CD14-positive monocyte (primary cell): ENCODE data around the gene SGCD. TPM values are rescaled to one million over a fixed set of nuclear protein-coding genes. Genes with fewer than 3 reads are reported as not detected.

ENCODE experiments used
- DNase-seq, 3 donors: peaks; one replicate each; pipeline ENCODE4 v3.0.0-alpha.2; 2011 to 2022
- H2AFZ ChIP-seq: 2 replicates; pipeline ENCODE4 v1.6.0; 2012; ENCODE audit warnings: mild to moderate bottlenecking, low read depth, low read length, inconsistent platforms; ENCODE audit not compliant: insufficient read depth, poor library complexity, severe bottlenecking
- H3K27ac ChIP-seq, 2 donors: 1 replicate in 1 of 2; 2 replicates in 1 of 2; pipeline ENCODE4 v1.5.1; 2012 to 2013; ENCODE audit warnings: low read length in 2 of 2, control low read depth in 1 of 2, inconsistent platforms in 1 of 2, low read depth in 1 of 2, mild to moderate bottlenecking in 1 of 2
- H3K27me3 ChIP-seq, 2 donors: one replicate each; pipeline versions ENCODE4 v1.6.0 to v1.6.1; 2011 to 2013; ENCODE audit warnings: low read length in 2 of 2; ENCODE audit not compliant: control insufficient read depth in 2 of 2, insufficient read depth in 2 of 2
- H3K36me3 ChIP-seq, 2 donors: replicated peaks in 1 of 2; 1 replicate in 1 of 2; 2 replicates in 1 of 2; pipeline versions ENCODE4 v1.5.1 to v1.6.1; 2012 to 2013; ENCODE audit warnings: low read length in 2 of 2, control low read depth in 1 of 2, inconsistent platforms in 1 of 2, mild to moderate bottlenecking in 1 of 2; ENCODE audit not compliant: insufficient read depth in 2 of 2, control insufficient read depth in 1 of 2
- H3K4me1 ChIP-seq, 2 donors: 1 replicate in 1 of 2; 2 replicates in 1 of 2; pipeline versions ENCODE4 v1.5.1 to v1.6.1; 2012 to 2013; ENCODE audit warnings: low read length in 2 of 2, control low read depth in 1 of 2, inconsistent platforms in 1 of 2, mild to moderate bottlenecking in 1 of 2, moderate library complexity in 1 of 2; ENCODE audit not compliant: insufficient read depth in 2 of 2, control insufficient read depth in 1 of 2
- H3K4me2 ChIP-seq: replicated peaks from 2 replicates; pipeline ENCODE3; 2012; ENCODE audit warnings: low read length, moderate library complexity, mild to moderate bottlenecking; ENCODE audit not compliant: poor library complexity, severe bottlenecking; ENCODE audit errors: extremely low read depth
- H3K4me3 ChIP-seq, 3 experiments: fragments of 200-600 bp in 1 of 3; sonication (generic) in 1 of 3; replicated peaks in 1 of 3; 1 replicate in 2 of 3; 2 replicates in 1 of 3; pipeline ENCODE4 v1.5.1; 2011 to 2013; ENCODE audit warnings: low read length in 3 of 3, mild to moderate bottlenecking in 3 of 3, control low read depth in 2 of 3, low read depth in 2 of 3, inconsistent platforms in 1 of 3, moderate library complexity in 1 of 3
- H3K79me2 ChIP-seq: 2 replicates; pipeline ENCODE4 v1.6.0; 2012; ENCODE audit warnings: mild to moderate bottlenecking, control low read depth, inconsistent platforms, low read length, moderate library complexity; ENCODE audit not compliant: insufficient read depth
- H3K9ac ChIP-seq: 2 replicates; pipeline ENCODE4 v1.6.0; 2017; ENCODE audit warnings: low read length, mild to moderate bottlenecking; ENCODE audit not compliant: insufficient read depth, poor library complexity, severe bottlenecking
- H3K9me3 ChIP-seq, 2 donors: replicated peaks in 1 of 2; 1 replicate in 1 of 2; 2 replicates in 1 of 2; pipeline versions ENCODE4 v1.5.1 to v1.6.1; 2012 to 2013; ENCODE audit warnings: low read length in 2 of 2, control low read depth in 1 of 2; ENCODE audit not compliant: control insufficient read depth in 1 of 2, insufficient read depth in 1 of 2
- H4K20me1 ChIP-seq: 2 replicates; pipeline ENCODE4 v1.6.0; 2012; ENCODE audit warnings: mild to moderate bottlenecking, low read length, control low read depth, moderate library complexity; ENCODE audit not compliant: insufficient read depth
- H3K27ac Mint-ChIP-seq, 7 donors: one replicate each; pipeline ENCODE4 v1.8.0; 2020; ENCODE audit warnings: mild to moderate bottlenecking in 7 of 7, mixed read lengths in 7 of 7, moderate library complexity in 6 of 7, inconsistent platforms in 2 of 7
- H3K27me3 Mint-ChIP-seq, 3 donors: one replicate each; pipeline ENCODE4 v1.8.0; 2021 to 2022; ENCODE audit warnings: low read depth in 3 of 3, mild to moderate bottlenecking in 3 of 3, mixed read lengths in 3 of 3, moderate library complexity in 3 of 3, inconsistent platforms in 1 of 3
- H3K36me3 Mint-ChIP-seq, 2 donors: one replicate each; pipeline ENCODE4 v1.8.0; 2020; ENCODE audit warnings: mixed read lengths in 2 of 2, inconsistent platforms in 1 of 2, mild to moderate bottlenecking in 1 of 2
- H3K4me1 Mint-ChIP-seq: one replicate; pipeline ENCODE4 v1.8.0; 2020; ENCODE audit warnings: mild to moderate bottlenecking, mixed read lengths
- H3K4me3 Mint-ChIP-seq, 2 donors: one replicate each; pipeline ENCODE4 v1.8.0; 2020; ENCODE audit warnings: mild to moderate bottlenecking in 2 of 2, mixed read lengths in 2 of 2, moderate library complexity in 1 of 2
- H3K9me3 Mint-ChIP-seq, 7 donors: one replicate each; pipeline ENCODE4 v1.8.0; 2020 to 2022; ENCODE audit warnings: mixed read lengths in 7 of 7, mild to moderate bottlenecking in 6 of 7, moderate library complexity in 6 of 7, inconsistent platforms in 2 of 7
- CTCF ChIP-seq: fragments of 200-600 bp; IDR thresholded peaks from one replicate; pipeline ENCODE4 v1.8.0; 2022; ENCODE audit warnings: antibody characterized with exemption, mild to moderate bottlenecking
- WGBS: methylation state at CpG from one replicate; pipeline ENCODE4 v1.1.5; 2013; ENCODE audit warnings: missing lambda C conversion rate; ENCODE audit not compliant: insufficient coverage; 5-methylcytosine and 5-hydroxymethylcytosine counted together
- intact Hi-C, 2 donors: fragments of 100-400 bp; cut with micrococcal nuclease; formaldehyde crosslinking; loops; one replicate each; pipeline versions ENCODE4 v1.15.0 to v1.15.1; 2023
- polyA plus RNA-seq, 3 donors: library from polyadenylated mRNA; depleted of rRNA in 1 of 3; unstranded in 2 of 3; stranded (reverse) in 1 of 3; fragments of 300-500 nt in 2 of 3; fragments of >200 nt in 1 of 3; fragmentation: Illumina TruSeq in 2 of 3; gene quantifications; 1 replicate in 2 of 3; 2 replicates in 1 of 3; pipeline ENCODE4 v1.2.3, GENCODE V29; 2012 to 2021

Gene SGCD
- polyA plus RNA-seq, 3 donors: not detected

GRCh38 chr5:156534906-156535485 lies 208.0 kb downstream of the SGCD start:
- intact Hi-C loops: no loop called here

GRCh38 chr5:156540491-156540890 lies 213.5 kb downstream of the SGCD start:
- H2AFZ ChIP-seq: no peak overlapping the region
- no peak overlapping the region for H3K9ac ChIP-seq
- Mint-ChIP-seq H3K27ac (no peak overlapping the region), H3K4me3 (no peak overlapping the region), H3K27me3 (no peaks in the 10 kb centered on the region), H3K9me3 (peaks cover 0 to 16% (median 1%) of the 10 kb centered on the region in 7 donors), H3K36me3 (no peaks in the 10 kb centered on the region), H3K4me1 (no peaks in the 10 kb centered on the region)
- no peaks in the 10 kb centered on the region for H4K20me1 ChIP-seq
- no CpG with 5 or more reads among the region's 3 CpGs for WGBS
- TF ChIP-seq CTCF: no peak
- H3K4me2 ChIP-seq: no peak overlapping the region
- no peaks in the 10 kb centered on the region for H3K36me3 ChIP-seq
- intact Hi-C loops: no loop called here
- H3K9me3 ChIP-seq: peaks cover 0 to 6% of the 10 kb centered on the region in 2 donors
- H3K4me1 ChIP-seq: no peaks in the 10 kb centered on the region
- H3K27ac ChIP-seq: no peak overlapping the region
- no peak for DNase-seq
- H3K79me2 ChIP-seq: no peaks in the 10 kb centered on the region
- H3K4me3 ChIP-seq: no peak overlapping the region
- no peaks in the 10 kb centered on the region for H3K27me3 ChIP-seq

More at GRCh38 chr5:156534906-156535485, 208.0 kb downstream of the SGCD start:
- Histone ChIP-seq H3K27me3 (no peaks in the 10 kb centered on the region), H3K27ac (no peak overlapping the region), H3K4me3 (no peak overlapping the region), H4K20me1 (no peaks in the 10 kb centered on the region), H3K4me2 (no peak overlapping the region), H3K36me3 (no peaks in the 10 kb centered on the region), H2AFZ (no peak overlapping the region), H3K79me2 (no peaks in the 10 kb centered on the region), H3K9ac (no peak overlapping the region), H3K4me1 (no peaks in the 10 kb centered on the region), H3K9me3 (no peaks in the 10 kb centered on the region)
- DNase-seq: no peak
- Mint-ChIP-seq H3K4me3 (no peak overlapping the region), H3K9me3 (peaks cover 0 to 16% (median 4%) of the 10 kb centered on the region in 7 donors), H3K36me3 (no peaks in the 10 kb centered on the region), H3K27me3 (no peaks in the 10 kb centered on the region), H3K27ac (no peak overlapping the region), H3K4me1 (no peaks in the 10 kb centered on the region)
- 67% methylated on average over 1 of the region's 2 CpGs for WGBS
- TF ChIP-seq CTCF: no peak
